Activated T-cell treated with anti-CD3 and anti-CD28 coated beads, Interleukin-2, amount 50 U/mL, for 4 hours (primary cell): ENCODE results near the gene ANO8. TPM values are rescaled to one million over a fixed set of nuclear protein-coding genes. Genes with fewer than 3 reads are reported as not detected.
"Not testable (repeated sequence)": the region's sequence is repeated elsewhere in the genome, so short reads cannot be mapped to it uniquely, and the experiment has no call there.

Experiments
- ATAC-seq, 2 donors: fragments of 200-7000 bp; cut with Tn5 transposase; one replicate each; pipeline ENCODE4 v1.10.0; 2021
- DNase-seq: peaks from one replicate; pipeline ENCODE4 v3.0.0-alpha.2; 2020
- H3K27me3 Mint-ChIP-seq: one replicate; pipeline ENCODE4 v1.8.0; 2021; ENCODE audit warnings: low read depth, mixed read lengths
- H3K36me3 Mint-ChIP-seq: one replicate; pipeline ENCODE4 v1.8.0; 2022; ENCODE audit warnings: mixed read lengths; ENCODE audit not compliant: insufficient read depth
- H3K4me1 Mint-ChIP-seq: one replicate; pipeline ENCODE4 v1.8.0; 2021; ENCODE audit warnings: low read depth, mixed read lengths
- H3K4me3 Mint-ChIP-seq: one replicate; pipeline ENCODE4 v1.8.0; 2021; ENCODE audit warnings: mild to moderate bottlenecking, moderate library complexity, mixed read lengths
- H3K9me3 Mint-ChIP-seq: one replicate; pipeline ENCODE4 v1.8.0; 2021; ENCODE audit warnings: mixed read lengths
- total RNA-seq, 3 donors: library from RNA; stranded (reverse); gene quantifications; one replicate each; pipeline ENCODE4 v1.2.1, GENCODE V29; 2021

ANO8 gene
- total RNA-seq, 3 donors from 2014 or later, result 2.8 to 3.0 (median 2.9) TPM

- H3K36me3 Mint-ChIP-seq, result no peaks in the 10 kb centered on the region
- H3K27me3 Mint-ChIP-seq, result no peaks in the 10 kb centered on the region
- ATAC-seq, result peak; percentile 79 to 82
- DNase-seq, result peak; percentile 90
- peak within 1 kb of the TSS; percentile 66 for H3K4me3 Mint-ChIP-seq
- H3K4me1 Mint-ChIP-seq, result peaks cover 28% of the 10 kb centered on the region
- H3K9me3 Mint-ChIP-seq, result no peaks in the 10 kb centered on the region
These were observed 31.3 kb downstream of the ANO8 start, which contains the start of gene ABHD8 for GRCh38 chr19:17303167-17303939. ABHD8 (minus strand) TSS chr19:17303425; CDS start chr19:17301616, 1,809 bp downstream.

- Mint-ChIP-seq H3K36me3 (no peaks in the 10 kb centered on the region), H3K4me3 (peak overlapping the region; percentile 66), H3K4me1 (peaks cover 23% of the 10 kb centered on the region), H3K27me3 (no peaks in the 10 kb centered on the region), H3K9me3 (no peaks in the 10 kb centered on the region)
- peak; percentile 9 for ATAC-seq
- DNase-seq, result no peak
These were observed 32.1 kb downstream of the ANO8 start for GRCh38 chr19:17302391-17303166.

GRCh38 chr19:17300992-17301619, 33.5 kb downstream of the ANO8 start:
- Mint-ChIP-seq H3K27me3 (no peaks in the 10 kb centered on the region), H3K4me3 (no peak overlapping the region), H3K4me1 (peaks cover 19% of the 10 kb centered on the region), H3K36me3 (no peaks in the 10 kb centered on the region), H3K9me3 (no peaks in the 10 kb centered on the region)
- DNase-seq (no peak), ATAC-seq (no peak)

- Mint-ChIP-seq H3K4me3 (no peak overlapping the region), H3K36me3 (no peaks in the 10 kb centered on the region), H3K27me3 (no peaks in the 10 kb centered on the region), H3K9me3 (no peaks in the 10 kb centered on the region), H3K4me1 (peaks cover 5% of the 10 kb centered on the region)
- no peak for ATAC-seq
- no peak for DNase-seq
These were observed 37.7 kb downstream of the ANO8 start for GRCh38 chr19:17296976-17297375.

- ATAC-seq (no peak), DNase-seq (no peak)
- no peak overlapping the region for H3K4me3 Mint-ChIP-seq
- no peaks in the 10 kb centered on the region for H3K27me3 Mint-ChIP-seq
- H3K36me3 Mint-ChIP-seq, result no peaks in the 10 kb centered on the region
- H3K9me3 Mint-ChIP-seq, result no peaks in the 10 kb centered on the region
- H3K4me1 Mint-ChIP-seq, result peaks cover 6% of the 10 kb centered on the region
These were observed 38.4 kb downstream of the ANO8 start for GRCh38 chr19:17296273-17296672.

- H3K36me3 Mint-ChIP-seq, ATAC-seq: not testable (repeated sequence)
These were observed 39.1 kb downstream of the ANO8 start for GRCh38 chr19:17295551-17295950.

GRCh38 chr19:17294051-17294891, 40.4 kb downstream of the ANO8 start:
- DNase-seq (peak; percentile 40), ATAC-seq (peak in 1 of 2 donors; percentile 27)
- Mint-ChIP-seq H3K4me1 (peaks cover 7% of the 10 kb centered on the region), H3K27me3 (peaks cover 2% of the 10 kb centered on the region), H3K36me3 (no peaks in the 10 kb centered on the region), H3K4me3 (no peak overlapping the region), H3K9me3 (no peaks in the 10 kb centered on the region)

More at GRCh38 chr19:17295551-17295950, 39.1 kb downstream of the ANO8 start:
- not testable (repeated sequence) for DNase-seq, H3K4me3 Mint-ChIP-seq, H3K4me1 Mint-ChIP-seq, H3K9me3 Mint-ChIP-seq, H3K27me3 Mint-ChIP-seq

- Mint-ChIP-seq H3K36me3 (no peaks in the 10 kb centered on the region), H3K4me1 (peaks cover 7% of the 10 kb centered on the region), H3K9me3 (no peaks in the 10 kb centered on the region), H3K27me3 (peaks cover 5% of the 10 kb centered on the region), H3K4me3 (no peak overlapping the region)
- DNase-seq, result no peak
- no peak for ATAC-seq
These were observed 41.0 kb downstream of the ANO8 start for GRCh38 chr19:17293605-17294004.

- ATAC-seq (peak; percentile 96 to 98), DNase-seq (peak; percentile 75)
- Mint-ChIP-seq H3K9me3 (no peaks in the 10 kb centered on the region), H3K4me3 (peak overlapping the region; percentile 85), H3K36me3 (no peaks in the 10 kb centered on the region), H3K4me1 (peaks cover 7% of the 10 kb centered on the region), H3K27me3 (peaks cover 10% of the 10 kb centered on the region)
These were observed 42.2 kb downstream of the ANO8 start for GRCh38 chr19:17292301-17293074.

GRCh38 chr19:17289489-17289888, 45.2 kb downstream of the ANO8 start:
- Mint-ChIP-seq H3K27me3 (peaks cover 13% of the 10 kb centered on the region), H3K4me3 (no peak overlapping the region), H3K9me3 (no peaks in the 10 kb centered on the region), H3K36me3 (no peaks in the 10 kb centered on the region), H3K4me1 (peaks cover 7% of the 10 kb centered on the region)
- ATAC-seq, result no peak
- no peak for DNase-seq

- H3K27me3 Mint-ChIP-seq, result peaks cover 13% of the 10 kb centered on the region
- no peaks in the 10 kb centered on the region for H3K9me3 Mint-ChIP-seq
- H3K36me3 Mint-ChIP-seq, result no peaks in the 10 kb centered on the region
- DNase-seq, result no peak
- H3K4me3 Mint-ChIP-seq, result no peak overlapping the region
- H3K4me1 Mint-ChIP-seq, result peaks cover 4% of the 10 kb centered on the region
- ATAC-seq, result no peak
These were observed 47.9 kb downstream of the ANO8 start for GRCh38 chr19:17286752-17287151.

GRCh38 chr19:17286263-17286662, 48.4 kb downstream of the ANO8 start:
- Mint-ChIP-seq H3K4me1 (peaks cover 7% of the 10 kb centered on the region), H3K27me3 (peaks cover 13% of the 10 kb centered on the region), H3K4me3 (no peak overlapping the region), H3K9me3 (no peaks in the 10 kb centered on the region), H3K36me3 (no peaks in the 10 kb centered on the region)
- no peak for DNase-seq
- ATAC-seq, result no peak

GRCh38 chr19:17285415-17286135, 49.1 kb downstream of the ANO8 start:
- peaks cover 13% of the 10 kb centered on the region for H3K27me3 Mint-ChIP-seq
- no peaks in the 10 kb centered on the region for H3K36me3 Mint-ChIP-seq
- H3K4me3 Mint-ChIP-seq, result no peak overlapping the region
- DNase-seq (no peak), ATAC-seq (no peak)
- peaks cover 9% of the 10 kb centered on the region for H3K4me1 Mint-ChIP-seq
- no peaks in the 10 kb centered on the region for H3K9me3 Mint-ChIP-seq
